ENCODE data around the gene PRDX6.
"Not testable (repeated sequence)": the region's sequence is repeated elsewhere in the genome, so short reads cannot be mapped to it uniquely, and the experiment has no call there.

The PRDX6 gene

GRCh38 chr1:173496757-173497320 is 19.7 kb downstream of the PRDX6 start:
- no peak for DNase-seq (ENCODE audit: low spot score)

- no peak for DNase-seq (ENCODE audit: low spot score)
These were observed 22.6 kb downstream of the PRDX6 start for GRCh38 chr1:173499729-173500128.

DNA sequence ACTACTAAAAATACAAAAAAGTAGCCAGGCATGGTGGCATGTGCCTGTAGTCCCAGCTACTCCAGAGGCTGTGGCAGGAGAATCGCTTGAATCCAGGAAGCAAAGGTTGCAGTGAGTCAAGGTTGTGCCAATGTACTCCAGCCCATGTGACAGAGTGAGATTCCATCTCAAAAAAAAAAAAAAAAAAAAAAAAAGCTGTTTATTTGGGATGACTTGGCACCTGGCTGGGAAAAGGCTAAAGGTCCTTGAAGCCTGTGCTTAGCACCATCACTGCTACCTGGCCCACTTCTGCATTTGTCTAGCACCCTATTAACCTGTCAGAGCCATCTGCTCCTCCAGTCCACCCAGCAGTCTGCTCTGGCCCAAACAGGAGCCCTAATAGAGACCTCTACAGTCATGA is 25.0 kb downstream of the PRDX6 start:
- no peak for DNase-seq (ENCODE audit: low spot score)

- no peak for DNase-seq (ENCODE audit: low spot score)
These were observed 26.3 kb downstream of the PRDX6 start for GRCh38 chr1:173503391-173503790.

GRCh38 chr1:173504268-173504667 is 27.1 kb downstream of the PRDX6 start:
- no peak for DNase-seq (ENCODE audit: low spot score)

GRCh38 chr1:173505391-173505790 is 28.3 kb downstream of the PRDX6 start:
- DNase-seq (ENCODE audit: low spot score): no peak

- DNase-seq (ENCODE audit: low spot score): peak; percentile 29
These were observed 29.3 kb downstream of the PRDX6 start for GRCh38 chr1:173506437-173506836.

- no peak for DNase-seq (ENCODE audit: low spot score)
These were observed 30.2 kb downstream of the PRDX6 start for GRCh38 chr1:173507205-173507846.

- DNase-seq (ENCODE audit: low spot score): no peak
These were observed 30.7 kb downstream of the PRDX6 start for GRCh38 chr1:173507847-173508209.

GRCh38 chr1:173508541-173508940 is 31.4 kb downstream of the PRDX6 start:
- DNase-seq (ENCODE audit: low spot score): no peak

DNA sequence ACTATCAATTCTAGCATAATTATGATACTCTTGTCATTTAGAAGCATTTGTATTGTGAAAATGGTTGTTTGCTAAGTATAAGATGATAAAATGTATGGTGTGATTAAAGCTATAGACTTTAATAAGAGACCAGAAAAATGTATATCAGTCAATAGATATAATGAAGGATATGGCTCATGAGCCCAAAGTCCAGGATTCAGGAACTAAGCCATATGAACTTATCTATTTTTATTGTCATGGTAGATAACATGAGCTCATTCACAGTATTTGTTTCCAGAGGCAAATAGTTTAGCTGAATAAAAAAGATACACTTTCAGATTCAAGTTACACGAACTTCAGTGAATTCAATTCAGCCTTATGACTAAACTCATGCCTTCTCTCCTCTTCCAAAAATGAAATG is 32.7 kb downstream of the PRDX6 start:
- DNase-seq (ENCODE audit: low spot score): no peak

- not testable (repeated sequence) for DNase-seq (ENCODE audit: low spot score)
These were observed 37.4 kb downstream of the PRDX6 start for GRCh38 chr1:173514503-173514902.

DNA sequence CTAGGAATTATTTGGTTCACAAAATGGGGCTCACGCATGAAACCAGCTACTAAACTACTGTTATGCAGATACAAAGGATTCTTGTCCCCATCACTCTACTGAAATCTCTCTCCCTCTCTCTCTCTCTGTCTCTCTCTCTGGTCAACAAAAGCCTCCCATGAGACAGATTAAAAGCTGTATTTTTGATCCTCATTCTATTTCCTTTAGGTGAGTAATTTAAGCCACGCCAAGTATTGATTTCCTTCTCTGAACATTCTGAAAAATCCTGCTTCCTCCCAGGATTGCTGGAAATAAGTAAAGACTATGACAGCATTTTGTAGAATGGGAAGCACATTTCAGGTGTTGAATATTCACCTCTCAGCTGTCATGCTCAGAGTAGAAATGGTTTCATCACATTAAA is 43.7 kb downstream of the PRDX6 start:
- DNase-seq (ENCODE audit: low spot score): no peak

GRCh38 chr1:173523329-173523728 is 46.2 kb downstream of the PRDX6 start:
- no peak for DNase-seq (ENCODE audit: low spot score)

GRCh38 chr1:173525926-173526325 is 48.8 kb downstream of the PRDX6 start:
- no peak for DNase-seq (ENCODE audit: low spot score)

- no peak for DNase-seq (ENCODE audit: low spot score)
These were observed 50.2 kb downstream of the PRDX6 start for GRCh38 chr1:173527151-173527826.

DNA sequence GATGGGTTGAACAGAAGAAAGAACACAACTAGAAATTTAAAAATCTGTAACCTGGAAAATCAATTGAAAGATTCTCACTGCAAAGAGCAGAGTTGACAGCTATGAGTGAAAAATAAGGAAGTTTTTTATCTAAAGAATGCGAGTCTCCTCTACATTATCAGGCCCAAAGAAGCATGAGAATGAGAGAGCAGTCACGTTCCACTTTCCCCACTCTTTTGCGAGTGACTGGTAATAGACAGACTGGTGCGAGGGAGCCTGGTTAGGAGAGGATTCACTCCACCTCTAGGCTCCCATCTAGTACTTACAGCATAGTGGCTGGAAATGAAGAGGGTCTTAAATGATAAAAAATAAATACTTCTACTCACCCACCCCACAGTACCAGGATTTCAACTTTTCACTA is 52.0 kb downstream of the PRDX6 start:
- DNase-seq (ENCODE audit: low spot score): no peak

GRCh38 chr1:173530795-173531693 is 53.9 kb downstream of the PRDX6 start:
- no peak for DNase-seq (ENCODE audit: low spot score)

DNA sequence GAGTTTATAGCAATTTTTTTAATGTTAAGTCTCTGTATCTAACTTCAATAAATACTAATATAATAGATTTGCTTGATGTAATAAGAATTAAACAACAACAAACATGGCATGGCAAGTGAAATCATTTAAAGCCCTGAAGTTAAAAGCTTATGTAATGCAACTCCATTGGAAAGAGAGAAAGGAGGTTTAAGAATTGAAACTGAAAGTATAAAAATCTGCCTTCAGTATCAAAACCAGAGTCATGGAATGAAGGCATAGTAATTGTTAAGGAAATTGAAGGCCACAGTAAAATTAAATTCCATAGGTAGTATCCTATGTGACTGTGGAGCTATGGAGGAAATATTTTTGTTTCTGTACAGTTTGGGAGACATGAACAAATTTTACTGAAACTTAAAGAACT is 55.1 kb downstream of the PRDX6 start:
- no peak for DNase-seq (ENCODE audit: low spot score)

DNA sequence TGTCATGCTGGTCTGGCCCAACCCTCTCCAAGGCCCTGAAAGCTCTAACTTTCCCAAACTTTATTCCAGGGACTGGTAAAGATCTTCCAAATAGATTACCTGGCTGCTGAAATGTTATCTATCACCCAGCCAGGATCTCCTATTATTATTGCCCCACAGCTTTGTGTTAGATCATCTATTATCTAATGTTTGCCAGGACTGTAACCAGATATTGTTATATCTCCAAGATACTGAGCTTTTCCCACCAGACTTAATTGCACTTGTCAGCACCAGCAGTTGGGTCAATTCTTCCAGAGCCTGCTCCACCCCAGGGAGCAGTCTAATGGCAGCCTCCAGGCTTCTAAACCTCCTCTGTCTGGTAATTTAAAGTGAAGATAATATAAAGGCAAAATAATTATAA is 59.1 kb downstream of the PRDX6 start:
- DNase-seq (ENCODE audit: low spot score): no peak

Data from NAMALWA (cell line).